ENCODE measurements around the gene EPHA1.

EPHA1 gene

DNA sequence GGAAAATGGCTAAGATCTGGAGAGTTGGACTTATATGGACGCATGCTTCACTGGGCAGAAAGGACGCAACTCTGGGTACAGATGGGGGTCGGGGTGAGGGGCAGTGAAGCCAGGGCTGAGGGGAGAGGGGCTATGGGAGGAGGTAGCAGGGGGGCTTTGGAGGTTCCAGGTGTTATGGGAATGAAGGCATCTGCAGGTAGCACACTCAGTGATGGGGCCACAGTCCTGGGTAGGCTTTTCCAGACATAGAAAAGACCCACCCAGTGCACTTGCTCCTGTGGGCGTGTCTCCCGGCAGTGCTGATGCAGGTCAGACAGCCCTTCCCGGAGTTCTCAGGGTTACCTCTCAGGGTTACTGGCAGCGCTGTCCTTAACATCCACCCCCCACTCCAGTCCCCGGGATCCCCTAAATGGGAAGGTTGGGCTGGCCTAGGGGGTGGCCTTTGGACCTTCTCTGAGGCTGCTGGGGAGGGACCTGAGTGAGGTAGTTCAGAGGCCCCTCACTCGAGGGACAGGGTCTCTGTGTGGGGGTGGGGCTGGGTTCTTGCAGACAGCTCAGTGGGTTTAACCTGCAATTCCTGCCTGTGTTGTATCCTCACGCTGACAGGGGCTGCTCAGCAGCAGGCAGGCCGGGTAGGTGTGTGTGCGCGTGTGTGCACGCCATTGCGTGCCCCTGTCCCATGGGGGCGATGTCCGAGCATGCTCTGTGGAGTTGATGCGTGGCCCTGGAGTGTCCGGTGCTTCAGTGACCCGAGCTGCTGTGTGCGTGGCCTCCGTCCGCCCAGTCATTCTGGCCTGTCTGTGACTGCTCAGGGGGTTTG, 21.3 kb downstream of the EPHA1 start:
- DNase-seq = no peak

DNA sequence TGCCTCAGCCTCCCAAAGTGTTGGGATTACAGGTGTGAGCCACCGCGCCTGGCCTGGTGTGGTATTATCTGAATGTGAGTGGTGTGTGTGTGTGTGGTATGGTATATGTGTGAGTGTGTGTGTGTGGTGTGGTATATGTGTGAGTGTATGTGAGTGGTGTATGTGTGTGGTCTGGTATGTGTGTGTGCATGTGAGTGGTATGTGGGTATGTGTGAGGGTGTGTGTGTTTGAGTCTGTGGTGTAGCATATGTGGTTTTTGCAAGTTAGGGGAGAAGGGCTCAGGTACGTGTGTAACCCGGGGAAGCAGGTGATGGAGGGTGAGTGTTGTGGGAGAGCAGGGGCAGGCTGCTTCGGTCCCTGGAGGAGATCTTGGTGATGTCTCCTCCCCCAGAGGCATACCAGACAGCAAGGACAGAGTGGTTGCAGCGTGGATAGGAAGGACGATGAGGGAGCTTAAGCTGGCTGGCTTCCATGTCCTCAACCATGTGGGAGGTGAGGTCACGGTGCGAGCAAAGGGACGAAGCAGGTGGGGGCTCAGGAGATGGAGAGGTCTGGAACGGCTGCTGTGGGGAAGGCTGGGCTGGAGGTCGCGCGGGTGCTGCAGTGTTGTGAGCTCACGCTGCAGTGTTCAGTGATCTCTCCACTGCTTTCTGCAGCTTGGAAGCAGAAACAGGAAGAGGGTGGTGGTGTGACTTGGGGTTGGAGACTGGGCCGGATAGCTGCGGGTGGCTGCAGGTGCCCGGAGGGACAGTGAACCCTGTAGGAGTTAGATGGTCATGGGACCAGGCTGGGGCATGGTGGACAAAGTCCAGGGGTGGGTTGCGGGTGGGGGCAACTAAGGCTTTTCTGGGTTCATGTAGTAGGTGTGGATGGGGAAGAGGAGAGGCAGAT, 22.5 kb downstream of the EPHA1 start:
- DNase-seq = no peak

DNA sequence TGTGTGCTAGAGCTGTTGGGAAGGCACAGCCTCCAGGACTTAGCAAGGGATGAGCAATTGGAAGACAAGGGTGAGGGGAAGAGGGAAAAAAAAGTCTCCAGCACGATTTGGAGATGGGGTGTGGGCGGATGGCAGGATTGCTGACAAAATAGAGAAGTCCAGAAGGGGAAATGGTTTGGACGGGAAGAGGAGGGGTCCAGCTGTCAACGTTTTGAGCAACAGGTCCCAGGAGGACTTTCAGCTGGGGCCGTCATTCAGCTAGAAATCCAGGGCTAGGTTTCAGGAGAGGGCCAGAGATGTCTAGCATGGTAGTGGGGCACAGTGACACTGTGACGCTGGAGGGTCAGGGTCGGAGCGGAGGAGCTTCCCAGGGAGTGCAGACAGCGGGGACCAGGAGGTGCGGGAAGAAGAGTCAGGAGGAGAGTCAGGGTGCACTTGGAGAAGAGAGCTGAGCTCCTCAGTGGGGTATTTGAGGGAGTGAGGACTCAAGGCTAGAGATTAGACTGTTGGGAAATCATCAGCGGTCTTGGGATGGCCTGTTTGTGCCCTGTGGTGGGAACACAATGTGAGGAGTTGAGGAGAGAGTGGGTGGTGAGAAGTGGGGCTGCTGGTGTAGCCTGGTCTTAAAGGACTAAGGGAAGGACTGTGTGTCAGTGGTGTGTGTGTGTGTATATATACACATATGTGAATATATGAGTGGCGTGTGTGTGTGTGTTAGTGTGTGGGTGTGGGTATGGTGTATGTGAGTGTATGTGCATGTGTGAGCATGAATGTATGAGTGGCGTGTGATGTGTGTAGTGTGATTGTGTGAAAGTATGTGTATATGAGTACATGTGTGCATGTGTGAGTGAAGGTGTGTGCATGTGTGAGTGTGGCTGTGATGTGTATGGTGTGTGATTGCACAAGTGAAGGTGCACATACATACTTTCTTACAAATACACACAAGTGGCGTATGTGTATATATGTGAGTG, 23.7 kb downstream of the EPHA1 start:
- no peak for DNase-seq

DNA sequence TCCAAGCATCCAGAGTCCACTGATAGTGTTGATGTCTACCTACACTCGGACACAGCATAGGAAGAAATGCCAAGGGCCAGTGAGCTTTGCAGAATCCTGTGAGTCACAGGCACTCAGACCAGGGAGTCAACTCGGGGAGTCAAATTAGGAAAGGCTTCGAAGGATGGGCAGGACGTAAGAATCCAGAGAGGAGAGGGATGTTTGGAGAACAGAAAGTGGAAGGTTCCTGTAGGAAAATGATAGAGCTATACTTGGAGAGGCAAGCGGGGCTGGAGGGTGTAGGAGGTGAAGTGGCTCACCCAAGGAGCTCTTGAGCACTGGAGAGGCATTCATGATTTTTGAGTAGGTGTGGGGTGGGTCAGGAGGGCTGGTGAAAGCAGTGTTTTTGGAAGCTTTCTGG, 24.5 kb downstream of the EPHA1 start:
- DNase-seq = no peak

DNA sequence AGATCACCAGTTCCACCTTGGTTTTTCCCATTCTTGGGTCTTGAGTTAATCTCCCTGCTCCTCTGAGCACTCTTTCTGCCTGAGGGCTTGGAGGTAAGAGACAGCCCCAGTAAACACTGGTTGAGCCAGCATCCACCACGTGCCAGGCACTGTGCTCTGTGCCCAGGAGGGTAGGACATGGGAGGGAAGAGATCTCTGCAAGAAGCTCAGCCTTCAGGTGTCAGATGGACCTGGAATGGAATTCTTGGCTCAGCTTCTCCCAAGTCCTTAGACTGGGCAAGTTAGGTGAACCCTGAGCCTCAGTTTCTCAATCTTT, 25.1 kb downstream of the EPHA1 start:
- no peak for DNase-seq

DNA sequence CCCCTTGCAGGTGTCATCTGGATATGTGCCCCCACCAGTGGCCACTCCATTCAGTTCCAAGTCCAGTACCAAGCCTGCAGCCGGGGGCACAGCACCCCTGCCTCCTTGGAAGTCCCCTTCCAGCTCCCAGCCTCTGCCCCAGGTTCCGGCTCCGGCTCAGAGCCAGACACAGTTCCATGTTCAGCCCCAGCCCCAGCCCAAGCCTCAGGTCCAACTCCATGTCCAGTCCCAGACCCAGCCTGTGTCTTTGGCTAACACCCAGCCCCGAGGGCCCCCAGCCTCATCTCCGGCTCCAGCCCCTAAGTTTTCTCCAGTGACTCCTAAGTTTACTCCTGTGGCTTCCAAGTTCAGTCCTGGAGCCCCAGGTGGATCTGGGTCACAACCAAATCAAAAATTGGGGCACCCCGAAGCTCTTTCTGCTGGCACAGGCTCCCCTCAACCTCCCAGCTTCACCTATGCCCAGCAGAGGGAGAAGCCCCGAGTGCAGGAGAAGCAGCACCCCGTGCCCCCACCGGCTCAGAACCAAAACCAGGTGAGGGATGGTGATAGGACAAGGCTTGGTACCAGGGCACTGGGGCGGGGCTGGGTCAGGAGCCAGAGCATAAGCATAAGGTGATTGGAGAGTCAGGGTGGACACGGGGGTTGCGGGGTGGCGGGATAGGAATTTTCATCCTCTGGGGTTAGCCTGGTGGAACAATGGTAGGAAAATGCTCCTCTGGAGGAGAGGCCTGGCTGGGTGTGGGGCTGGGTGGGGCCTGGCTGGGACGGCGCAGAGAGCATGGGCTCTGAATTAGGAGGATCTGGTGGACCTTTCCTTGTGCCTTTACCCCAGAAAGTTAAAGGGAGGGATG, 25.6 kb downstream of the EPHA1 start:
- DNase-seq = no peak

DNA sequence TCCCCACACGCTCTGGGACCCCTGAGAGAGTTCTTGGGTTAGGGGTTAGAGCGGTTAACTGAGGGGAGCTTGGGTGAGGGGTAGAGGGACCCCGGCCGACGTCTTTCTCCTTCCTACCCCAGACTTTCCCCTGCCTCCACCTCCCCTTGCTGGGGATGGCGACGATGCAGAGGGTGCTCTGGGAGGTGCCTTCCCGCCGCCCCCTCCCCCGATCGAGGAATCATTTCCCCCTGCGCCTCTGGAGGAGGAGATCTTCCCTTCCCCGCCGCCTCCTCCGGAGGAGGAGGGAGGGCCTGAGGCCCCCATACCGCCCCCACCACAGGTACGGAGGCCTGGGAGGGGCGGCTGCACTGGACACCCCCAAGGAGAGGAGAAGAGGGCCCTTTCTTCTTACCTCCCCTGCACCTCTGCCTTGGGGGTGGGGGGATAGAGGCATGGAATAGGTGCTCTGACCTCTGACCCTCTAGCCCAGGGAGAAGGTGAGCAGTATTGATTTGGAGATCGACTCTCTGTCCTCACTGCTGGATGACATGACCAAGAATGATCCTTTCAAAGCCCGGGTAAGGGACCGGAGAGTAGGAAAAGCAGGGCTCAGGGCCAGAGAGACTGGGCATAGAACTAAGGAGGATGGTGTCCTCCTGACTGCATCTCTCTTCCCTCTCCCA, 26.4 kb downstream of the EPHA1 start:
- DNase-seq = no peak

DNA sequence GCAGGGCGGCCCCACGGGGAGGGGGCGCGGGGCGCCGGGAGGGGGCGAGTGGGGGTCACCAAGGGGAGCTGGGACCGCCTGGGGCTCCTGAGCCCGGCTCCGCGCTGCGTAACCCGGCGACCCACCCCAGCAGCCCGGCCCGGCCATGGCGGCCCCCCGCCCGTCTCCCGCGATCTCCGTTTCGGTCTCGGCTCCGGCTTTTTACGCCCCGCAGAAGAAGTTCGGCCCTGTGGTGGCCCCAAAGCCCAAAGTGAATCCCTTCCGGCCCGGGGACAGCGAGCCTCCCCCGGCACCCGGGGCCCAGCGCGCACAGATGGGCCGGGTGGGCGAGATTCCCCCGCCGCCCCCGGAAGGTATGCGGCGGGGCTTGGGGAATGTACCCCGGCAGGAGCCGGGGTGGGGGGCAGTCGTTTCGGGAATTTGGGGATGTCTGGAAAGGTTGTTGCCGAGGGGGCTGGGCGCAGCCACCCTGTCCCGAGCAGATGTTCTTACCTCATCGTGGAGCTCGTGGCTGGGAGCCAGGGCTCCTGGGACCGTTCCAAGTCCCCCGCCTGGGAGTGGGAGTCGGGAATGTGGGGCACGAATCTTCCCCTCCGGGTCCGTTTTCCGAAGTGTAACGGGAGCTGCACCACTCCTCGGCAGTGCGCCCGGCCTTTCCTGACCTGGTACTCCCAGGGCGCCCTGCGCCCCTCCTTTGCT, 27.1 kb downstream of the EPHA1 start:
- no peak for DNase-seq

DNA sequence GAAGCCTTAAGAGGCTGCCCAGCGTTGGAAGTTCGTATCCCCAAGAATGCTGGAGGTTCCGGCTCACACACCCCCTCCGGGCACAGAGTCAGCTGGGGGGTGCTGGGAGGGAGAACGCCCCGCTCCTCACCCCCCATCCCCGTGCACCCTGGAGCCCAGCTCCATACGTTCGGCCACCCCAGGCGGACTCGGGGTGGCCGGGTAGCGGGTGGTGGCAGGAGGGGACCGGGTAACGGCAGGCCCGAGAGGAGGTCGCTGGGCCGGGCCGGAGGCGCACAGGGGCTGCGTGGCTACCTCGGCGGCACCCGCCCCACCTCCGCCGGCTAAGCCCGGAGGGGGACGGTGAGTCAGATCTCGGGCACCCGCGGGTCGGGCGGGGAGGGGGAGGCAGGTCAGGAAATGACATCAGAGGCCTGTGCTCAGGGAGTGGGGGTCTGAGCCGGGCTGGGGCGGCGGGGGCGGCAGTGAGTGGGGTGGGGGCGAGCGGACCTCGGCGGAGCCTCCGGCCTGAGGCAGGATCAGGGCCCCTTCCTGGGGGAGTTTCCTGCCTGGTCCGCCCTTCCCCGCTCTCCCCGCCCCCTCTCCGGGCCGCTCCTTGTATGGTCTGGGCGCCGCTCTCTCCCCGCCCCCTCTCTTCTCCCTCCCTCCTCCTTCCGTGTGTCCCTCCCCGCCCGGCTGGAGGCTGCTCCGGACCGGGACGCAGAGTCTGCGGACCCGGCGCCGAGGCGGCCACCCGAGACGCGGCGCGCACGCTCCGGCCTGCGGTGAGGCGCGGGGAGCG, 27.8 kb downstream of the EPHA1 start, which contains the start of gene ZYX:
Gene ZYX, plus strand, starts transcription at position 700 of the 781 bp plus-strand sequence. CDS start 227 bp downstream, outside the sequence.
- peak; percentile 67 for DNase-seq

DNA sequence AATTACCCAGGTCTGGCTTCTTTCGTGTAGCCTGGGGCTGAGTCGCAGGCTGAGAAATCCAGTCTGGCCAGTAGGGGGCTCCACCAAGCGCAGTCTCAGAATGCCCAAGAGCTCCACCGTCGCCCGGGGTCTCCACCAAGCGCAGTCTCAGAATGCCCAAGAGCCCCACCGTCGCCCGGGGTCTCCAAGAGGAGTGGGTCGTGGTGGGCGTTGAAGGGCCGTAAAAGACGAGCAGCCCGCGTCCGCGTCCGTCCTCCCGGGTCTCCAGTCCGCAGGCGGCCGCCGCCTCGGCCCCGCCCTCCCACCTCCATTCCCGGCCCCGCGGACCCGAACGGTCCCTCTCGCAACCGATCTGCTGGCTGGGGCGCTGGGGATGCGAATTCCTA, 28.4 kb downstream of the EPHA1 start:
- DNase-seq = no peak

DNA sequence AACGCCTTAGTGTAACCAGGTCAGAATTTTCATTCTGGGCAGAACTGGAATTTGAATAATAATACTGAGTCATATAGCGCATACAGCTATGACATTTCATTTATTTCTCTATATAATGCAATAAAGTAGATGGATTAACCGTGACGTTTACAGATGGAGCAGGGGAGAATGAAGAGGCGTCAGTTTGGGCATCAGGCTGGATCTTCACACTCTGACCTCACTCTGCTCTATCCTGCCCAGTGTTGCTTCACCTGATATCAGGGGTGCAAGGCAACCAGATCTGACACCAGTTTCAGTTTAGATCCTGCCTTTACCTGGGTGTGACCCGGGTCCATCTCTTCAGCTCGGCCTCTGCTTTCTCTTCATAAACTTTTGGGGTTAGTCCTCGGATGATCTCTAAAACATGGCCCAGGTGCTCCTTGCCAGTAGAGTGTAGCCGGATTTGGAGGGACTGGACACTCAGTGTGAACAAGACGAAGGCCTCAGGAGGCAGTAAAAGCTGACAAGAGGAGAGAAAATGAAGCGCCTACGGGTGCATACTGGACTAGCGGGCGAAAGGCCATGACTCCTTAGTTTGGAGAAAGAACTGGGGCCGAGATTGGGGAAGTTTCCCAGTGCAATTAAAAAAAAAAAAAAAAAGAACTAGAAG, 28.9 kb downstream of the EPHA1 start:
- DNase-seq = no peak

DNA sequence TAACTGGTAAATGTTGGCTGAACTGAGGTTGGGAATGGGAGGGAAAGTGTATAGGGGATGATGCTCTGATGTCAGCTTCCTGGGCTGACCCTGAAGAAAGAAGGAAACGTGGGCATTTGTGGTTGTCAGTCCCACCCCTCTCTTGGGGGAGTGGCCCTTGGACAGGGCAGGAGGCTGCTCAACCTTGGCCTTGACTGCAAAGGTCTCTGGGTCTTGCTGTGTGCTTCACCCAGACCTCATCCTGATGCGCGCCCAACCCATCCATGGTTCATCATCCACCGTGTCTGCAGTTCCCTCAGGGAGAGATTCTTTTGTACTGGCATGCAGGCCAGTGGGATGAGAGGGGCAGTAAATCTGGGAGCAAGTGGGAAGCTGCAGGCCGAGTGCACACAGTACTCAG, 32.3 kb downstream of the EPHA1 start:
- DNase-seq = no peak

DNA sequence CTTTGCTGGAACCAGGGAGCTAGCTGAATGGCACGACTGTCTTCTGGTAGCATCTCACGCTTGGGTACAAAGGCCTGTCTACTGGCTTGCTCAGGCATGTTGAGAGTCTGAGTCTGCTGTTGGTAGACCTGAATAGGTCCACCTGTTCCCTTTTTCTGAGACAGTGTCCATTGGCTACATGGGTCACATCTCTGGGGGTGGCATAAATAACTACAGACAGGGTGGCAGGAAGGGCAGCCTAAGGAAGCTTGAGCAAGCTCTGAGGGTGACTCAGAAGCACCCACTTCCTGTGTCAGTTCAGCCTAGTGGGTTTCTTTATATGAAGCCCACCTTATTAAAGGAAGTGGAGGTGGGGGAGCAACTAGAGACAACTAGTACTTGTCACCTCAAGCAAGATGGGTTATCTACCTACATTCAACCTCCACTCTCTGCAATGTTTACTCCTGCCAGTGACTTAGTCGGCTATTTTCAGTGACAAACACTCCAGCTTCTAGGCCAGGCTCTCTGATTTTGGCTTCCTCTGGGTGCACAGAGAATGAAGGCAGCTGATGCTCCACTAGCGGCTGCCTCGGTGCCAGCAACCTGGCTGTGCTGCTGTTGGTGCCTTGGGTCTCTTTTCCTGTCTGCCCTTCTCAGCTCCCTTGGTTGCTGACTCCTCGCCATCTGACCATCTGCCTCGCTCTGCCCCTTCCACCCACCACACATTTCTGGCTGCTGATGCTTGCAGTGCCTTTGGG, 33.2 kb downstream of the EPHA1 start:
- DNase-seq = peak; percentile 74

DNA sequence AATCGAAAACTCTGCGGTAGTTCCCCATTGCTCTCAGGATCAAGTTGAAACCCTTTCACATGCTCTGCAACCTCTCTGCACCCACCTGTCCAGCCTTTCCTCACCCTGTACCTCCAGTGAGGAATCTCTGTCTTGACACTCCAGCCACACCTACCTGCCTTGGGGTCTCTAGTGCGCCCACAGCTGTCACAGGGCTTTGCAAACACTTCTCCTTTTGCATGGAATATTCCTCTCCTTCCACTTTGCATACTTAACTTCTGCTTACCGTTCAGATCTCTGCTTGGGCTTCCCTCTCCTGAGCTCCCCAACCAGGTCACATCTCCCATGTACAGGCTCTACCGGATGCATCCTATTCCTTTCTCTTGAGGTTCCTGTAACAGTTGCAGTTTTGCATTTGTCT, 34.1 kb downstream of the EPHA1 start:
- DNase-seq = no peak

DNA sequence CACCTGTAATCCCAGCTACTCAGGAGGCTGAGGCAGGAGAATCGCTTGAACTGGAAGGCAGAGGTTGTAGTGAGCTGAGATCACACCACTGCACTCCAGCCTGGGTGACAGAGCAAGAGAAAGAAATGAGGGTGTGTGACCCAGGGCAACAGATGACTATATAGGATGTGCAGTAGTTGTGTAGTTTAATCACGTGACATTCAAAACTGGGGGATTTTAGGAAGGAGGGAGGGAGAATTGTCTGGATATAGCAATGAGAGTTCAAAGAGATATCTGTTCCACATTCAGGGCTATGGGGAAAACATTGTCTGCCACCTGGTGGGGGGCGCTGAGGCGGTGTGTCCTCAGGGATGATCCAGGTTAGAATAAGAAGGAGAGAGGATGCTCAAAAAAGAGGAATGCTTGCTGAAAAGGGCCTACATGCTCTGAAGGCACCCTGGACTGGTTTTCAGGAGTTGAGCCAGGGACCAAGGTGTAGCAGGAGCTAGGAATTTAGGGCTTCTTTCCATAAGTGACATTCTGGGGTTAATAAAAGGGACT, 35.3 kb downstream of the EPHA1 start:
- DNase-seq = no peak

DNA sequence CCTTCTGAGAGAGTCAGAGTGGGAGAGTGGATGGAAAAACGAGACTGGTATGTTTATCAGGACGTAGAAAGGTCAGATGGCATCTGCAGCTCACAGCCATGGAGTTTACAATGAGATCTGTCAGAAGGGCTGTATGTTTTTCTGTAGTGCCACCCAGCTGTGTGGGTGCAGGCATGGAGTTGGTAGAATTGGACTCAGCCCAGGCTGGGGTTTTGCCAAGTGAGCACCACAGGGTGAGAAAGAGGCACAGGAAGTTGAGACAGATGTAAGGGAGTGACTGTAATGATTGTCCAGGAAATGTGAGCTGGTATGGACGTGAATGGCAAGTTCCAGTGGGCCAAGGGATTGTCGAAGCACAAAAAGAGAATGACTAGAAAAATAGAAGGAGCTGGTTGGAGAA, 36.6 kb downstream of the EPHA1 start:
- no peak for DNase-seq

DNA sequence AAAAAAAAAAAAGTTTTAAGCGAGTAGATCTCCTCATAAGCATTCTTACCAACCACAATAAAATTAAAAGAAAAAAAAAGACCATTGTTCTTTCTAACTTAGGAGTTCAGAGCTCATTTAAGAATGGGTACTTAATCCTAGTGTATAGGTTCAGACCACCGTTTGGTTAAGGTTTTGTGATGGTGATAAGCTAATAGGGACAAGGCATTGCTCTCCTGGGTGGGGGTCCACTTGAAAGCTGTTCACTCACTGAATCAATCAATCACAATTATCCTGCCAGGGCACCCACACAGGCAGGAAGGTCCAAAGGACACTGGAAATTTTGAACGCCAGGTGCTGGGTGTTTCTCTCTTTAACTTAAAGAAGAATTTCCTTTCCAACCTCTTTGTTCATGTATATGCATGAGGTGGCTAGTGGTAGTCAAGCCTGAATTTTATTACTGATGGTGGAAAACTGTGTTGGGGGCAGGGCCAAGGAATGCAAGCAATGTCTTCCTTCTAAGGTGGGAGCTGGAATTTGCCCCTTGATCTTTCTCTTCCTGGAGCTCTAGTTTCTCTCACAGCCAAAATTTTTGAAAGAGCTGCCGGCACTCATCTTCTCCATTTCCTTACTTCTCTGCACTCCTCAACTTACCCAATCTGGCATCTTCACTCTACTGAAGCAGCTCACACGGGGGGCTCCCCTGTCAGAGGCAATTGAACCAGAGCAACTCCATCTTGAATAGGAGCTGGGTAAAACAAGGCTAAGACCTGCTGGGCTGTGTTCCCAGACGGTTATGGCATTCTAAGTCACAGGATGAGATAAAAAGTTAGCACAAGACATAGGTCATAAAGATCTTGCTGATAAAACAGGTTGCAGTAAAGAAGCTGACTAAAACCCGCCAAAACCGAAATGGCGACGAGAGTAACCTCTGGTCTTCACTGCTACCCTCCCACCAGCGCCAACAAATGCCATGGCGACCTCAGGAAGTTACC, 38.7 kb downstream of the EPHA1 start:
- no peak for DNase-seq

Measured in SIG-M5 (cell line).